DMS53 treated with DMSO at 0.1 percent for 48 hours (cell line): ENCODE results near the gene TACO1.

Source experiments
- DNase-seq: peaks from one replicate; lab custom pipeline; 2025; ENCODE audit not compliant: unreplicated experiment; lab: John Stamatoyannopoulos, UW

TACO1 gene

GRCh38 chr17:63635787-63636186 lies 35.1 kb downstream of the TACO1 start:
- no peak for DNase-seq

- DNase-seq: no peak
Observed at GRCh38 chr17:63639125-63639524, 38.4 kb downstream of the TACO1 start.

- no peak for DNase-seq
Observed at GRCh38 chr17:63640038-63640437, 39.3 kb downstream of the TACO1 start.

- DNase-seq: no peak
Observed at GRCh38 chr17:63641692-63642448, 41.2 kb downstream of the TACO1 start.

GRCh38 chr17:63644846-63645245 lies 44.2 kb downstream of the TACO1 start:
- no peak for DNase-seq

- no peak for DNase-seq
Observed at GRCh38 chr17:63645775-63646487, 45.2 kb downstream of the TACO1 start.

- DNase-seq: no peak
Observed at GRCh38 chr17:63646488-63646806, 45.8 kb downstream of the TACO1 start.

GRCh38 chr17:63647065-63647725 lies 46.5 kb downstream of the TACO1 start:
- no peak for DNase-seq

GRCh38 chr17:63647936-63648335 lies 47.2 kb downstream of the TACO1 start:
- no peak for DNase-seq

- DNase-seq: no peak
Observed at GRCh38 chr17:63649813-63650212, 49.1 kb downstream of the TACO1 start.

- no peak for DNase-seq
Observed at GRCh38 chr17:63652106-63652505, 51.4 kb downstream of the TACO1 start.

GRCh38 chr17:63653050-63653449 lies 52.4 kb downstream of the TACO1 start:
- DNase-seq: no peak

- DNase-seq: no peak
Observed at GRCh38 chr17:63657786-63658185, 57.1 kb downstream of the TACO1 start.
